ENCODE data around the gene HOXD12. TPM values are rescaled to one million over a fixed set of nuclear protein-coding genes. Genes with fewer than 3 reads are reported as not detected.

HOXD12 gene
- total and polyA plus RNA-seq, 12 donors, result not detected

- intact Hi-C loops (cut with DNase I), result loop anchor here (1.0 to 10.0 kb wide), 12 partner anchors 425 to 1020 kb away; no protein-coding TSS in a partner anchor
- Histone ChIP-seq H3K27me3 (peaks cover 62 to 99% (median 97%) of the 10 kb centered on the region in 7 donors), H3K9me3 (no peaks in the 10 kb centered on the region), H3K4me3 (no peak overlapping the region), H3K36me3 (no peaks in the 10 kb centered on the region), H3K27ac (no peak overlapping the region), H3K4me1 (peaks cover 0 to 52% (median 25%) of the 10 kb centered on the region in 9 donors)
- ATAC-seq (peak in 1 of 8 donors; percentile 56), DNase-seq (peak; percentile 39 to 78)
- WGBS, 2 donors, result 4 to 5% methylated on average over 13 of the region's 13 CpGs
- TF ChIP-seq CTCF (IDR thresholded peaks at IDR 0.05), result peak; percentile 83 to 95 (median 92)
Observed at GRCh38 chr2:176126929-176127773, 27.6 kb downstream of the HOXD12 start.

GRCh38 chr2:176127774-176128072 is 28.1 kb downstream of the HOXD12 start:
- Histone ChIP-seq H3K27me3 (peaks cover 61 to 99% (median 97%) of the 10 kb centered on the region in 7 donors), H3K4me3 (no peak overlapping the region), H3K9me3 (no peaks in the 10 kb centered on the region), H3K4me1 (peaks cover 0 to 52% (median 19%) of the 10 kb centered on the region in 9 donors), H3K27ac (no peak overlapping the region), H3K36me3 (no peaks in the 10 kb centered on the region)
- no peak for TF ChIP-seq CTCF (IDR thresholded peaks at IDR 0.05)
- ATAC-seq (no peak), DNase-seq (no peak)
- WGBS, 2 donors, result 21 to 32% methylated on average over 4 of the region's 4 CpGs
- intact Hi-C loops (cut with DNase I), result loop anchor here (1.0 to 10.0 kb wide), 13 partner anchors 425 to 1020 kb away; no protein-coding TSS in a partner anchor

- DNase-seq, result no peak
- H3K27me3 ChIP-seq, result peaks cover 61 to 99% (median 97%) of the 10 kb centered on the region in 7 donors
- no peak for ATAC-seq
- WGBS, 2 donors, result 10 to 16% methylated on average over 49 of the region's 49 CpGs
- H3K9me3 ChIP-seq, result no peaks in the 10 kb centered on the region
- intact Hi-C loops (cut with DNase I), result loop anchor here (2.0 to 10.0 kb wide), 9 partner anchors 424 to 1019 kb away; no protein-coding TSS in a partner anchor
- peak overlapping the region in 5 of 10 donors; percentile 39 to 51 (median 43) for H3K4me3 ChIP-seq
- H3K27ac ChIP-seq, result no peak overlapping the region
- no peak for TF ChIP-seq CTCF (IDR thresholded peaks at IDR 0.05)
- no peaks in the 10 kb centered on the region for H3K36me3 ChIP-seq
- H3K4me1 ChIP-seq, result peaks cover 0 to 48% (median 13%) of the 10 kb centered on the region in 9 donors
Observed at GRCh38 chr2:176128172-176128981, 28.8 kb downstream of the HOXD12 start.

Measured in heart right ventricle (tissue), 16 donors.